Loucy (cell line): ENCODE results near the gene ZNHIT6.

Experiments used
- H2AFZ ChIP-seq: fragments of 200-600 bp; sonication (generic); 2 replicates; pipeline ENCODE4 v1.6.0; 2016; ENCODE audit warnings: antibody characterized with exemption, mild to moderate bottlenecking, low read length, moderate library complexity
- H3F3A ChIP-seq: fragments of 200-600 bp; 2 replicates; pipeline ENCODE4 v1.6.0; 2016; ENCODE audit warnings: antibody characterized with exemption, low read depth, mild to moderate bottlenecking
- H3K27me3 ChIP-seq: fragments of 200-600 bp; sonication (generic); 2 replicates; pipeline ENCODE4 v1.6.1; 2014; ENCODE audit warnings: low read length, mild to moderate bottlenecking; ENCODE audit not compliant: insufficient read depth, poor library complexity, severe bottlenecking
- H3K36me3 ChIP-seq: fragments of 200-600 bp; sonication (generic); 2 replicates; pipeline ENCODE4 v1.6.1; 2016; ENCODE audit warnings: low read length; ENCODE audit not compliant: insufficient read depth
- H3K4me1 ChIP-seq: fragments of 200-600 bp; sonication (generic); 2 replicates; pipeline ENCODE4 v1.5.1; 2014; ENCODE audit warnings: low read length, mild to moderate bottlenecking; ENCODE audit not compliant: insufficient read depth, poor library complexity, severe bottlenecking
- H3K4me2 ChIP-seq: fragments of 200-600 bp; sonication (generic); 2 replicates; pipeline ENCODE4 v1.6.0; 2014; ENCODE audit warnings: antibody characterized with exemption, low read length, low read depth, mild to moderate bottlenecking; ENCODE audit not compliant: poor library complexity, severe bottlenecking
- H3K4me3 ChIP-seq: fragments of 200-600 bp; sonication (generic); 2 replicates; pipeline ENCODE4 v1.5.1; 2014; ENCODE audit warnings: low read length, mild to moderate bottlenecking, mixed read lengths; ENCODE audit not compliant: poor library complexity, severe bottlenecking
- H3K79me2 ChIP-seq: fragments of 200-600 bp; sonication (generic); 2 replicates; pipeline ENCODE4 v1.6.1; 2014; ENCODE audit warnings: low read length; ENCODE audit not compliant: insufficient read depth
- H3K9ac ChIP-seq: fragments of 200-600 bp; sonication (generic); 2 replicates; pipeline ENCODE4 v1.6.0; 2014; ENCODE audit warnings: mild to moderate bottlenecking, low read depth, low read length, moderate library complexity; ENCODE audit not compliant: poor library complexity, severe bottlenecking
- H3K9me2 ChIP-seq: fragments of 200-600 bp; sonication (generic); replicated peaks from 2 replicates; pipeline ENCODE4 v1.6.1; 2016; ENCODE audit warnings: low read depth, low read length, mixed read lengths
- H3K9me3 ChIP-seq: fragments of 200-600 bp; sonication (generic); 2 replicates; pipeline ENCODE4 v1.6.1; 2014; ENCODE audit warnings: mild to moderate bottlenecking, antibody characterized with exemption, low read length, low read depth; ENCODE audit not compliant: insufficient read depth
- H4K20me1 ChIP-seq: fragments of 200-600 bp; sonication (generic); 2 replicates; pipeline ENCODE4 v1.6.0; 2014; ENCODE audit warnings: antibody characterized with exemption, low read length, mild to moderate bottlenecking; ENCODE audit not compliant: insufficient read depth, poor library complexity, severe bottlenecking
- EZH2phosphoT487 ChIP-seq: fragments of 200-600 bp; IDR thresholded peaks from 2 replicates; pipeline ENCODE4 v1.6.1; 2018; ENCODE audit warnings: antibody characterized with exemption, mild to moderate bottlenecking, moderate library complexity, borderline replicate concordance
- TF ChIP-seq, protein P1 (sequence below): fragments of 200-600 bp; sonication (generic); conservative IDR thresholded peaks from 2 replicates; pipeline ENCODE4 v1.5.1; 2014; ENCODE audit warnings: mild to moderate bottlenecking, antibody characterized with exemption, low read length

ZNHIT6 gene

DNA sequence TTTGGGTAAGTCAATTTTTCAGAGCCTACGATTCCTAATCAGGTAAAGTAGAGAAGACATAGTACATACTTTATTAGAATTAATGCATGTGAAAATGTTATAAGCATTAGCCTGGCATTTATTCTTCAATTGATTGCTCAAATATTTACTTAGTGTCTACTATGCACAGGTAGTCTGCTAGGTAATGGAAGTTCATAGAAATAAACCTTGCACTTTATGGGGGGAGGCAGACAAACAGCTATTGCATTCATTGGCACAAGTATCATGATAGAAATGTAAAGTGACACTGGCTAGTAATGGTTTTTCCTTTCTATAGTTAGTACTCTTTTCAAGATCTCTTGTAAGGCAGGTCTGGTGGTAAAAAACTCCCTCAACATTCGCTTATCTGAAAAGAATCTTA lies 44.9 kb downstream of the ZNHIT6 start:
- H3K36me3 ChIP-seq, result peaks cover 21% of the 10 kb centered on the region; the same call in 1 of the 2 replicates
- no peak overlapping the region for H3K4me3 ChIP-seq
- H3K4me1 ChIP-seq, result no peaks in the 10 kb centered on the region

GRCh38 chr1:85661767-85662166 lies 46.5 kb downstream of the ZNHIT6 start:
- Histone ChIP-seq H3K9me3 (no peaks in the 10 kb centered on the region), H3F3A (no peaks in the 10 kb centered on the region), H3K27me3 (no peaks in the 10 kb centered on the region), H3K36me3 (peaks cover 14% of the 10 kb centered on the region; the same call in 1 of the 2 replicates), H3K9me2 (no peaks in the 10 kb centered on the region), H3K4me1 (no peaks in the 10 kb centered on the region), H3K4me2 (no peak overlapping the region), H3K9ac (no peak overlapping the region), H2AFZ (no peak overlapping the region), H3K4me3 (no peak overlapping the region), H3K79me2 (no peaks in the 10 kb centered on the region), H4K20me1 (no peaks in the 10 kb centered on the region)
- TF ChIP-seq, protein P1, sequence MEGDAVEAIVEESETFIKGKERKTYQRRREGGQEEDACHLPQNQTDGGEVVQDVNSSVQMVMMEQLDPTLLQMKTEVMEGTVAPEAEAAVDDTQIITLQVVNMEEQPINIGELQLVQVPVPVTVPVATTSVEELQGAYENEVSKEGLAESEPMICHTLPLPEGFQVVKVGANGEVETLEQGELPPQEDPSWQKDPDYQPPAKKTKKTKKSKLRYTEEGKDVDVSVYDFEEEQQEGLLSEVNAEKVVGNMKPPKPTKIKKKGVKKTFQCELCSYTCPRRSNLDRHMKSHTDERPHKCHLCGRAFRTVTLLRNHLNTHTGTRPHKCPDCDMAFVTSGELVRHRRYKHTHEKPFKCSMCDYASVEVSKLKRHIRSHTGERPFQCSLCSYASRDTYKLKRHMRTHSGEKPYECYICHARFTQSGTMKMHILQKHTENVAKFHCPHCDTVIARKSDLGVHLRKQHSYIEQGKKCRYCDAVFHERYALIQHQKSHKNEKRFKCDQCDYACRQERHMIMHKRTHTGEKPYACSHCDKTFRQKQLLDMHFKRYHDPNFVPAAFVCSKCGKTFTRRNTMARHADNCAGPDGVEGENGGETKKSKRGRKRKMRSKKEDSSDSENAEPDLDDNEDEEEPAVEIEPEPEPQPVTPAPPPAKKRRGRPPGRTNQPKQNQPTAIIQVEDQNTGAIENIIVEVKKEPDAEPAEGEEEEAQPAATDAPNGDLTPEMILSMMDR, result 0 out of 2 replicates have a peak, but pooled peaks have one; percentile 17
- no peak for TF ChIP-seq EZH2phosphoT487

More for the DNA sequence above, 44.9 kb downstream of the ZNHIT6 start:
- H3K79me2 ChIP-seq, result no peaks in the 10 kb centered on the region
- no peaks in the 10 kb centered on the region for H3K9me3 ChIP-seq
- H4K20me1 ChIP-seq, result no peaks in the 10 kb centered on the region
- H3K27me3 ChIP-seq, result no peaks in the 10 kb centered on the region
- H2AFZ ChIP-seq, result no peak overlapping the region
- no peaks in the 10 kb centered on the region for H3F3A ChIP-seq
- no peaks in the 10 kb centered on the region for H3K9me2 ChIP-seq
- no peak for TF ChIP-seq EZH2phosphoT487
- TF ChIP-seq, protein P1, result no peak
- no peak overlapping the region for H3K4me2 ChIP-seq
- H3K9ac ChIP-seq, result no peak overlapping the region

- Histone ChIP-seq H3K36me3 (peaks cover 9% of the 10 kb centered on the region; the same call in 1 of the 2 replicates), H2AFZ (no peak overlapping the region), H3F3A (no peaks in the 10 kb centered on the region), H3K9ac (no peak overlapping the region), H3K4me2 (no peak overlapping the region), H4K20me1 (no peaks in the 10 kb centered on the region), H3K27me3 (no peaks in the 10 kb centered on the region), H3K9me2 (no peaks in the 10 kb centered on the region), H3K79me2 (no peaks in the 10 kb centered on the region), H3K9me3 (no peaks in the 10 kb centered on the region), H3K4me1 (no peaks in the 10 kb centered on the region), H3K4me3 (no peak overlapping the region)
- no peak for TF ChIP-seq EZH2phosphoT487
- TF ChIP-seq, protein P1, result no peak
Observed at GRCh38 chr1:85660541-85660940, 47.7 kb downstream of the ZNHIT6 start.
